ENCODE results near the gene SAP25.
"Not testable (repeated sequence)": the region's sequence is repeated elsewhere in the genome, so short reads cannot be mapped to it uniquely, and the experiment has no call there.

The SAP25 gene

DNA sequence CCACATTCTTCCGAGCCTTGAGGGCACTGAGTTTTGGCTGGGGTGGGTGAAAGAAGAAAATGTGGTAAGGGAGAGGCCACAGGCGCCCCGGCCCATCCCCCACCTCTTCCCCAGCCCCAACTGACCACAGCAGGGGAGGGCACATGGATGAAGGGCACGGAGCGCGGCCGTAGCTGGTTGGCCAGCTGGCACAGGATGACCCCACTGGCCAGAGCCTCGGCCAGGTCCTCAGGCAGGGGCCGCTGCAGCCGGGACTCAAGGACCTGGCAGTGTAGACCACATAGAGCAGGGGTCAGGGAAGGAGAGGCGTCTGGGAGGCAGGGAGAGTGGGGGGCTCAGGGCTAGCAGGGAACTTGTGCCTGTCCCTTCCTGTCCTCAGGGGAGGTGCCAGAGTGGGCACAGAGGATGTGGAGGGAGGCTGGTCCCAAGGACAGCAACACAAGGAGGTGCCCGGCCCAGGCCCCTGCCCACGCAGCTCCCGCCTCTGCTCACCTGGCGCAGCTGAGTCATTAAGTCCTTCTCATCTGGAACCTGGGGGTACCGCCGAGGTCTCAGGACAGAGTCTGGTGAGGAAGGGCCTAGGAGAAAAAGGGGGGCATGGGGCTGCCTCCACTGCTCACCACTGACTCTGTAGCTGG lies 2.2 kb upstream of the SAP25 start:
- no peak for DNase-seq (ENCODE audit: low read depth in 3 of 3)

- DNase-seq (ENCODE audit: low read depth in 3 of 3) = no peak
Measured at GRCh38 chr7:100575206-100575631, 1.5 kb upstream of the SAP25 start.

GRCh38 chr7:100574362-100575205 lies 884 bp upstream of the SAP25 start:
- DNase-seq (ENCODE audit: low read depth in 3 of 3) = no peak

GRCh38 chr7:100572949-100573675 lies 588 bp downstream of the SAP25 start:
- DNase-seq (ENCODE audit: low read depth in 3 of 3) = no peak

- DNase-seq (ENCODE audit: low read depth in 3 of 3) = no peak
Measured at GRCh38 chr7:100572281-100572948, 1.3 kb downstream of the SAP25 start.

GRCh38 chr7:100571829-100572116 lies 1.9 kb downstream of the SAP25 start:
- no peak for DNase-seq (ENCODE audit: low read depth in 3 of 3)

- no peak for DNase-seq (ENCODE audit: low read depth in 3 of 3)
Measured at GRCh38 chr7:100570954-100571828, 2.5 kb downstream of the SAP25 start.

DNA sequence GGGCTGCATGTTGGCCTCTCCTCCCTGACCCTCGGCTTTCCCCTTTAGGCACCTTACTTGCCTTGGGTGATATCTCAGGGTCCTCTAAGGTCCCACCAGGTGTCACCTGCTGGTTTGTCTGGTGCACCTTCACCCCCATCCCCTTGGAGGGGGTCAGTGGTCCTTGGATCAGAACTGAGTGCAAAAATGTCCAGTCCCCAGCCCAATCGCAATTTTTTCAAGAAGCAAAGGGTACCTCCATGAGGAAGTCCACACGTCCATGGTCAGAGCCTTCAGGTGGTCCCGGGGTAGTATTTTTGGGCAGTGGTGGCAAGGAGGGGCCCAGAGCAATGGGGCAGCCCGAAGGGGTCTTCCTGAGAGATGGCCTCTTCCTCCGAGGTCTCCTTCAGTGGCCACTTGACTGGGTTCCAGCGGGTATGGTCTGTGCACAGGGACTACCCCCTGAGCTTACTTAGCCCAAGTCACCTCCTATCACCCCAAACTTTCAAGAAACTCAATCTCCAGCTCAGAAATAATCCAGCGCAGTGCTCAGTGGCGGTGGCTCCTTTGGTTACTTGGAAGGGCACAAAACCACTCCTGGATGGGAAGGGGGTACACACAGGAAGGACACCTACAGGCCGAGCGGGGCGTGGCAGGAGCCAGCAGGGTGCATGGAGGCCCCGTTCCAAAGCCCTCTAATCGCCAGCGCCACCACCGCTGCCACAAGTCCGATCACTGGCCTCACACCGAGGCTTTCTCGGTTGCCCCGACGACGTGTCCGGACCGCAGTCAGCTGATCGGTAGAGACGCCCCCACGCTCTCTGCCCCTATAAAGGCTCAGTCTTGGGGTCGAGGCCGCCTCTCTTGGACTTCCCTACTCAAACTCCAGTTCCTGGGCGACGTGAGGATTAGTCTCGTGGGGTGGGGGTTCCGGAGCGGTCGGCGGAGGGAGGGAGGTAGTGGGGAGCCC lies 4.5 kb downstream of the SAP25 start:
- DNase-seq (ENCODE audit: low read depth in 3 of 3) = peak in 1 of 3 experiments; percentile 25

DNA sequence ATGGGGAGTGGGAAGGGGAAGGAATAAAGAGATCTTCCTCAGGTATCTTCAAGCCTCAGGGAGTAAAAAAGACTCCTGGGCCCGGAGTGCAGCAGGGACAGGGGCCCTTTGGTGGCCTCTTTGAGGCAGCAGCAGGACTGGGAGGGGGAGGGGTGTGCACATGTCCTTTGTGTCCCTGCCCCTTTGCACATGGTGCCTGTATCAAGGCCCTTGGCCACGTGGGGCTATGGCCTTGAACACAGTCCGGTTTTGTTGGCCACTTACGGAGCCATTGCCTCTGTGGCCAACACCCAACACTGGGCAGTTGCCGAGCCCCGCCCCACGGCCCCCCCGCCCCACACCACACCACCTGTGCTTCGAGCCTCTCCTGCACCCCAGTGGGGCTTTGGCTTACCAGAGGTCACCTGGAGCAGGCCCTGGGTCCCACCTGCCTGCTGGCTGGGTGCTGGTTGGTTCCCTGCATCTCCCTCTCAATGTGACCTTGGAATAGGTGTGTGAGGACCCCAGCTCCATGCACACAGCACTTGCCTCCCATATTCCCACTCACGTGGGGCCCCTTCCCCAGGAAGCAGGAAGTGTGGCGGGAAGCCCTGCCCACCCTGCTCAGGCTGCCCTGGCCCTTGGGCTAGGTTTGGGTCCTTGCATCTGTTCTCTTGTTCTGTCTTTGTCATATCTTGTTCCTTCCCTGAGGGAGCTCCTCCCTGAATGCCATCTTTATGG lies 5.4 kb downstream of the SAP25 start:
- no peak for DNase-seq (ENCODE audit: low read depth in 3 of 3)

DNA sequence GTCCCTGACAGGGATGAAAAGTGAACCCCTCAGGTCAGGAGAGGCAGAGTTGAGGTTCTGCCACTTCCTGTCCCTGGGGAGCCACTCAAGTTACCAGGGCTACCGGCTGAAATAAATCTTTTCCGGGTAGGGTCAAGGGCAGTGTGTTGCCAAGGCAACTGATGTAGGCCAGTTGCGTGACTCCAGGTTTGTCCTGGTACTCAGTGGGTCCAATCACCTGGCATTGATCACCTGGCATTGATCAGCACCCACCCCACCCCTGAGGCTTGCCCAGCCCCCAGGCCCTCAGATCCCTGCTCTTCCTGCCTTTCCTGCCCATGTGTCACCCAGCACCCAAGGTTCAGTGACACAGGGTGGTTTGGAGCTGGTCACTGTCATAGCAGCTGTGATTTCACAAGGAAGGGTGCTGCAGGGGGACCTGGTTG lies 5.9 kb downstream of the SAP25 start:
- no peak for DNase-seq (ENCODE audit: low read depth in 3 of 3)

DNA sequence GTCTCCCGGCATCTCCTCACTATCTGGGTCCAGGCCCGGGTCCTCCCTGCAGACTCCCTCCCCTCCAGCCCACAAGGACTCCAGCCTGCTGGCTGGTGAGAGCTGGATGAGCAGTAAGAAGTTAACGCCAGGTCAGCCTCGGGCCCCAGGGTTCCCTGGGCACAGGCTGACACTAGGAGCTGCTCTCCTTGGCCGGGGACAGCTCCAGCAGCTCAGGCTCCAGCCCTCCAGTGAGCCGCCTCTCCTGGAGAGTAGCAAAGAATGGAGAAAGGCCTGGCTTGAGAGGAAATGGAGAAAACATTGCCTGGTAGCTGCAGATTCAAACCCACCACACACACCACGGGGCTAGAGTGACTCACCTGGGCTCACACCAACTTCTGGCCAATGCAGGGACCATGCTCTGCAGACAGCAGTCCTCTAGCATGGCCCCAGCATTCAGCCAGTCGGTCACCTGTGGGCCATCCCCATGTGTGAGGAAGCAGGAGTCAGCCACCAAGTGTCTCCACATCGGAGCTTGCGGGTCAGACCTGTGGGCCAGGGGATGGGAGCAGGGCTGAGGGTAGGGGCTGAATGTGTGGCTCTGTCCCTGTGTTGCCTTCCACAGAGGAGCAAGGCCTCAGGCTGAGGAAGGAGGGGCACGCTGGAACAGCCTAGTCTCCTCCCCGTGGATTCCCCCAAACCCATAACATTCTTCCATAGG lies 6.5 kb downstream of the SAP25 start:
- DNase-seq (ENCODE audit: low read depth in 3 of 3) = no peak

GRCh38 chr7:100566018-100566531 lies 7.6 kb downstream of the SAP25 start:
- no peak for DNase-seq (ENCODE audit: low read depth in 3 of 3)

- DNase-seq (ENCODE audit: low read depth in 3 of 3) = no peak
Measured at GRCh38 chr7:100565133-100565571, 8.5 kb downstream of the SAP25 start.

- DNase-seq (ENCODE audit: low read depth in 3 of 3) = not testable (repeated sequence)
Measured at GRCh38 chr7:100564405-100564804, 9.3 kb downstream of the SAP25 start.

DNA sequence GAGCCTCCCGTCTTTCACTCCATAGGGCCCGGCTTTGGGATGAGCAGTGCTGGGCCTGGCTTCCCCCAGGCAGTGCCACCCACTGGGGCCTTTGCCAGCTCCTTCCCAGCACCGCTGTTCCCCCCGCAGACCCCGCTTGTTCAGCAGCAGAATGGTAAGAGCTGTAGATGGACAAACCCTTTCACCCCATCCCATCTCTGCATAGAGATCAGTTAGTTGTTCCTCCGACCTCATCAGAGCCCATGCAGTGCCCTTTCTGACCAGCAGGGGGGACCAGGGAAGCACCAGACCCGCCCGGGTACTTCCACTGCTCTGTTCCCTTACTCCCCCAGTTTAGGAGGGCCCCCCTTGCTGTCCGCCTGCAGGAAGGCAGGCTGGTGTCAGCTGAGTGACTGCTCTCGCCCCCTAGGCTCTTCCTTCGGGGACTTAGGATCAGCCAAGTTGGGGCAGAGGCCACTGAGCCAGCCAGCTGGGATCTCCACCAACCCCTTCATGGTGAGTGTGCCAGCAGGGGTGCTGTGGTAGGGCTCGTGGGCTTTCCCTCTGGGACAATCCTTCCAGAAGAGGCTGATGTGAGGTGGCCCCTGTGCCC lies 9.8 kb downstream of the SAP25 start:
- DNase-seq (ENCODE audit: low read depth in 3 of 3) = peak; percentile 68 to 80 (median 77)

DNA sequence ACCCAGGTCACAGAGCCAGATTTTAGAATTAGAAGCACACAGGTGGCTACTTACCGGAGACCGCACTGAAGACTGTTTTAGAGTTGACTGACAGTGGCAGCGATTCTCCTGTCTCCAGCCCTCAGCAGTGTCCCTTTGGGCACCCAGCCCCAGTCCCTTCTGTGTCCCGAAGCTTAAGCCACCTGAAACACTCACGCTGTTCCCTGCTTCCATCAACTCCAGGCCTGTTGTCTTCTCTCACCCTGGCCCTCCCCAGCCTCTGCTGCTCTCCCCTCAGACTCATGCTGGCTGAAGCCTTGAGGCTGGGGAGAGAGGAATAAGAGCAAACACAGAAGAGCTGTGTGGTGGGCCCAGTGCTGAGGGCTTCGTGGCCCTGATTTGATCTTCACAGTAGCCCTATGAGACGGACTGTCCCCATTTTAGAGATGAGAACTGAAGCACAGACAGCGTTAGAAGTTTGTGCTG lies 10.6 kb downstream of the SAP25 start:
- DNase-seq (ENCODE audit: low read depth in 3 of 3) = no peak

DNA sequence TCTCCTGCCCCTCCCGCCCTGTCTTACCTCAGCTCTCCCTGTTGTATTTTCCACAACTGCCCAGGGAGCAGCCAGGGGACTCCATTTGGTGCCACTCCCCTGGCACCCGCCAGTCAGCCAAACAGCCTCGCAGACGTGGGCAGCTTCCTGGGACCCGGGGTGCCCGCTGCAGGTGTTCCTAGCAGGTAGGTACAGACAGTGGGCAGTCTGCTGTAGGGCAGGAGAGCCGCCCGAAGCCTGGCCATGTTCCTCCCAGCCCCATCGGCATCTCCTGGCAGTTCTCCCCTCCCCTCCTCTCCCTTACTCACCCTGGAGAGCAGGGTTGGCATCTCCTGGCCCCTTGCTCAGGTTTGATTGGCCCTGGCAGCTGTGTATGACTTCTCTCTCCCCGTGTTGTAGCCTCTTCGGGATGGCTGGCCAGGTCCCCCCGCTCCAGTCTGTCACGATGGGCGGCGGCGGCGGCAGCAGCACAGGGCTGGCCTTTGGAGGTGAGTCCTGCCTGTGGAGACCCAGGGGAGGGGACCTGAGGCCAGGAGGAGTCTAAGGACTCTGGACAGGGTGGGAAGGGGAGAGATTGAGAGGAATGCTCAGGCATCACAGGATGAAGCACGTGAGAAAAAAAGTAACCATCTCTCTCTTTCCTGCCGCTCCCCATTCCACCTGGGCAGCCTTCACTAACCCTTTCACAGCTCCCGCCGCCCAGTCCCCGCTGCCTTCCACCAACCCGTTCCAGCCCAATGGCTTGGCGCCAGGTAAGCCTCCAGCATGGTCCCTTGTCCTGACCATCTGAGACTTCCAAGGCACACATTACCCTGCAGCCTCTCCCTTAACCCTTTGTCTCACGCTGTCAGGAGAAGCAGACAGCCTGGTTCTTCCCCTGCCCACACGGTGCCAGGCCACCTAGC lies 11.3 kb downstream of the SAP25 start:
- no peak for DNase-seq (ENCODE audit: low read depth in 3 of 3)

Data from stimulated activated CD4-positive, alpha-beta T cell treated with anti-CD3 and anti-CD28 coated beads, TNF-alpha, amount 100 ng/mL, for 4 hours (primary cell).